CD4-positive, alpha-beta T cell treated with Interferon alpha-2 for 1 hour (primary cell): ENCODE data around the gene ZBTB3.
"Not testable (repeated sequence)": the region's sequence is repeated elsewhere in the genome, so short reads cannot be mapped to it uniquely, and the experiment has no call there.

Experiments
- DNase-seq, 2 donors: peaks; one replicate each; pipeline ENCODE4 v3.0.0-alpha.2; 2020 to 2022

Gene ZBTB3

GRCh38 chr11:62755086-62755615 lies 1.2 kb upstream of the ZBTB3 start:
- no peak for DNase-seq

- no peak for DNase-seq
These were observed 795 bp downstream of the ZBTB3 start for GRCh38 chr11:62752994-62753735.

- no peak for DNase-seq
These were observed 1.7 kb downstream of the ZBTB3 start for GRCh38 chr11:62752177-62752785.

- DNase-seq: not testable (repeated sequence)
These were observed 4.0 kb downstream of the ZBTB3 start for GRCh38 chr11:62749931-62750330.

- no peak for DNase-seq
These were observed 6.3 kb downstream of the ZBTB3 start for GRCh38 chr11:62747475-62748160.

- no peak for DNase-seq
These were observed 16.8 kb downstream of the ZBTB3 start for GRCh38 chr11:62737196-62737595.

- no peak for DNase-seq
These were observed 21.1 kb downstream of the ZBTB3 start for GRCh38 chr11:62732830-62733229.

- DNase-seq: not testable (repeated sequence)
These were observed 23.9 kb downstream of the ZBTB3 start for GRCh38 chr11:62730076-62730475.

GRCh38 chr11:62728171-62728988 lies 25.6 kb downstream of the ZBTB3 start, which contains the start of gene TTC9C:
Gene TTC9C (plus strand): TSS chr11:62728486. CDS start chr11:62728849, 363 bp downstream.
- peak; percentile 79 to 85 for DNase-seq

GRCh38 chr11:62727872-62728170 lies 26.1 kb downstream of the ZBTB3 start:
- peak; percentile 91 to 97 for DNase-seq

- peak; percentile 99 for DNase-seq
These were observed 26.6 kb downstream of the ZBTB3 start, which contains the start of gene HNRNPUL2 for GRCh38 chr11:62727165-62727871. Gene HNRNPUL2 (minus strand): TSS chr11:62727457. CDS start chr11:62727156, 301 bp downstream.

- DNase-seq: no peak
These were observed 27.1 kb downstream of the ZBTB3 start for GRCh38 chr11:62726915-62727164.

GRCh38 chr11:62726156-62726914 lies 27.6 kb downstream of the ZBTB3 start:
- no peak for DNase-seq

- no peak for DNase-seq
These were observed 28.3 kb downstream of the ZBTB3 start for GRCh38 chr11:62725646-62726045.

- no peak for DNase-seq
These were observed 29.8 kb downstream of the ZBTB3 start for GRCh38 chr11:62724171-62724570.

GRCh38 chr11:62721994-62722393 lies 32.0 kb downstream of the ZBTB3 start:
- no peak for DNase-seq

GRCh38 chr11:62719302-62719978 lies 34.5 kb downstream of the ZBTB3 start:
- no peak for DNase-seq

GRCh38 chr11:62716816-62717215 lies 37.1 kb downstream of the ZBTB3 start:
- no peak for DNase-seq

GRCh38 chr11:62716206-62716605 lies 37.8 kb downstream of the ZBTB3 start:
- no peak for DNase-seq

GRCh38 chr11:62715150-62716130 lies 38.5 kb downstream of the ZBTB3 start:
- no peak for DNase-seq
